Right renal pelvis (tissue), 4 donors: ENCODE measurements around the gene AOAH. TPM values are rescaled to one million over a fixed set of nuclear protein-coding genes. Genes with fewer than 3 reads are reported as not detected.

Source experiments
- DNase-seq, 4 donors: peaks; one replicate each; pipeline ENCODE4 v3.0.0-alpha.2; 2013; ENCODE audit warnings: low read depth in 4 of 4, low spot score in 3 of 4, missing footprints in 1 of 4
- polyA plus RNA-seq, 4 donors: library from polyadenylated mRNA; unstranded; fragments of 120-200 nt; gene quantifications; one replicate each; pipeline ENCODE4 v1.2.1, GENCODE V29; 2013; ENCODE audit not compliant: insufficient read length in 4 of 4

The AOAH gene
- polyA plus RNA-seq, 4 donors: 1.9 to 3.0 (median 2.2) TPM

GRCh38 chr7:36605261-36606051, 118.8 kb downstream of the AOAH start:
- DNase-seq: peak in 1 of 4 donors; percentile 23

DNA sequence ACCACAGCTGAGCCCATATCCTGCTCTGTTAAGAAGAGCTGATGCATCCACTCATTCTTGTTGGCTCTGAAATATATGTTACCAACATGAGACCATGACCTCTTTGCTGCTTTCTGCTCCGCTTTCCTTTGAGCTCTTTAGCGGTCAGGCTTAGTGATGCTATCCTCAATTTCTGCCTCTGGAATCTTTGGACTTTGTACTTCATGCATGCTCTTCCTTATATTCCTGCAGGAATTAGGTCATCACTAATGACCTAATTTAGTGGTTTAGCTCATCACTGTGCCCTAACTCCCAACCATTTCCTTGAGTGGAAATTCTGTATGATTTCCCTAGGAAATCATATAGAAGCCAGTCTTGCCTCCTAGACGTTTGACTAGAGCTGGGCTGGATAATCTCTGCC, 119.5 kb downstream of the AOAH start:
- DNase-seq: no peak

GRCh38 chr7:36602934-36603887, 121.1 kb downstream of the AOAH start:
- DNase-seq: no peak

- no peak for DNase-seq
Observed at GRCh38 chr7:36602511-36602910, 121.8 kb downstream of the AOAH start.

- DNase-seq: no peak
Observed at GRCh38 chr7:36601601-36602000, 122.7 kb downstream of the AOAH start.

DNA sequence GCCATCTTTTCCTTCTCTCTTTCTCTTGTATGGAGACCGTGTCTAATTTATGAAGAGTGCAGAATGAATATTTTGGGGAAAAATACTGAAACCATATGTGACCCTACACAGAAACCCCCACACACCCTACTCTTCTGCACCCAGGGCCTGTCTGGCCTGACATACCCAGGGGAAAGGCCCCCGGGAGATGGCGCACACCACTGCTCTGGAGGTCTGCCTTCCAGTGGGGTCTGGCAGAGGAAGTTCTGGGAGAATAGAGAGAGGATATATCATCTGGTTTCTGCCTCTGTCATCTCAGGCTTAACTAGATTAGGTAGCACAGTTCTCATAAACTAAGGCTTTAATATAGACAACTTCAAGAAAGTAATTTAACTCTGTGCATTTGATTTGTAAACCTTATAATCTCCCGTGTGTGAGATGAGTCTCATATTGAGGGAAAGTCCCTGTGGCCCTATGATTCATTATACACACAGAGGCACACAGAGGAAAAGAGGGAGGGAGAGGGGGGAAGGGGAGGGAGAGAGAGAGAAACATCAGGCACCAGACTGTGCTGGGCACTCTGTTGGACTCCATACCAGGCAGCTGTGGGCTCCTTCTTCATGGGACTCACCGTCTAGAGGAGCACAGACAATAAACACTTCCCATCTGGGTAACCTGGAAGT, 123.3 kb downstream of the AOAH start:
- no peak for DNase-seq

GRCh38 chr7:36600314-36600682, 124.0 kb downstream of the AOAH start:
- no peak for DNase-seq

GRCh38 chr7:36599645-36600313, 124.5 kb downstream of the AOAH start:
- DNase-seq: no peak

GRCh38 chr7:36598054-36598674, 126.1 kb downstream of the AOAH start:
- DNase-seq: no peak

DNA sequence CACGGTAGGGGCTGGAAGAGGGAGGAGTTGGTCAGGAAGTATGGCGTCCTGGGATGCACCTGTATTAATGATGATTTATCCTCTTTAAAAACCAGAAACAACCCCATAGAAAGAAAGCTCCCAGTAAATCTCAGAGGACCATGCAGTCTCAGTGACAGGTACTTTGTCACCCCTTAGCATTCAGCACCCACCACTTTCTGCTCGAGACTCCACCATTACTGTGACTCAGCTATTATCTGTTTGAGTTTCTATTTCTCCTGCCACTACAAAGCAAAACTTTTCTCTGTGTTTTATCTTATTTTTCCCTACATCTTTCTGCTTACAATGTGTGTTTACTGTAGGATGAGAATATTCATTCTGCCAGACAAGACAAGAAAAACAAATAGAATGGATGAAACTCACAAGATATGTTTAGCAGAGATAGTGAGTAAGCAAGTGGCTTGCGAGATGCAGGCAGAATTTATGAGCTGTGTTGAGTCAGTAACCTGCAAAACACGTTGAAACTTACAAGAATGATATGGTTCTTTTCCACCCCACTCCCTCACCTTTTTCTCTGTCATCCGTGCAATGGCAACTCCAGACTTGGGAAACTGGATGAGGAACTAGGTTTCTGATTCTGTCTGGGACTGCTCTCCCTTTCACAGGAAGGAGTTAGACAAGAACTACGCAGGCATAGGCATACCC, 127.1 kb downstream of the AOAH start:
- no peak for DNase-seq

GRCh38 chr7:36594445-36594844, 129.8 kb downstream of the AOAH start:
- DNase-seq: no peak

- no peak for DNase-seq
Observed at GRCh38 chr7:36591636-36592035, 132.7 kb downstream of the AOAH start.

DNA sequence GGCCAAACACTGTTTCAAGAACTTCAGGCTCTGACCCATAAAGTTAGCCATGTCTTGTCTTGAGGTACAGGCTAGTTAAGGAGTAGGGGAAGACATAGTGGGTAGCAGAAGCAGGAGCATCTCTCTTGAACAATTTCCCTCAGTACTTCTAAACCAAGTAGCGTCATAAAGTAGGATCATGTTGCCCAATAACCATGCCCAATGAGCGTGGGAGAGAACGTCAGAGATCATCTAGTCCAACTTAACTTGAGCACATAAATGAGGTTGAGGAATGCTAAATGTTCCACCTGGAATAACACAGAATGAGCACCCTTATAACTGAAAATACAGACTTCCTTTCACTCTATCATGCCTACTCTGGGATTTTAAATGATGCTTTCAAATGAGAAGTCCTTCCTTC, 134.9 kb downstream of the AOAH start:
- DNase-seq: no peak

DNA sequence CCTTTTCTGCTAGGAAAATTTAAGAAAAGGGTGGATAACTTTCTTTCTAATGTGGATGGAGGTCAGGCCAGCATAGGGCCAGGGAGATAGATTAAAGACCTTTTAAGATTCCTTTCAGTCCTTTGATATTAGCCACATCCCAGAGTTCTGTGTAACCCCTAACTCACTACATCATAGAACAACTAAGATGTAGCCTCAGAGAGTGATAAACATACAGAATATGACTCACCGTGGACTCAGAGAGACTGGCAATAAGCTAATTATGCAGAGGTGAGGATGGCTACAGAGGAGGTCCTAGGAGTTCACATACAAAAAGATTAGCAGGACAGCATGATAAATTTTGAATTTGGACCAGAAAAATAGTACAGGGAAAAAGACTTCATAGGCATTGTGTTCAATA, 141.0 kb downstream of the AOAH start:
- no peak for DNase-seq

DNA sequence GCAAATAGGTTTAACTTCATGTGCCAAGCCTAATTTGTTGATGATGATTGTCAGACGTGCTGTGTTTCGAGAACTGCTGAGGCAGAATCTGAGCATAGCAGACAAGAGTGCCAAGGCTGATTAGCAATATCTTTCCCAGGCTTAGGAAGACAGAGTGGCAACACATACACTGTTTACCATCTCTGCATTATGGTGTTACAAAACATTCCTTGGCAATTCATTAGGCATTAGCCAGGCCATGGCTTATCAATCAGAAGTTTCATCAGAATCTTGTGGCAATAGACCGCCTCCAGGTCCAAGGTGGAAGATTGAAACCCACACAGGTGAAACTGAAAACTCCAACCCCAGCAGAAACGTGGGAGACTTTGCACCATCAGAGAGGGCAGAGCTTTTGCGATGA, 148.5 kb downstream of the AOAH start:
- no peak for DNase-seq

- no peak for DNase-seq
Observed at GRCh38 chr7:36573066-36573465, 151.2 kb downstream of the AOAH start.

GRCh38 chr7:36571190-36571560, 153.1 kb downstream of the AOAH start:
- no peak for DNase-seq

- DNase-seq: no peak
Observed at GRCh38 chr7:36570528-36571189, 153.6 kb downstream of the AOAH start.

- DNase-seq: no peak
Observed at GRCh38 chr7:36568452-36568849, 155.8 kb downstream of the AOAH start.
